UCSD-AML1 (cell line): Measurements from ENCODE around the gene DRICH1.
"Not testable (repeated sequence)": the region's sequence is repeated elsewhere in the genome, so short reads cannot be mapped to it uniquely, and the experiment has no call there.

Experiments used
- DNase-seq: peaks from one replicate; lab custom pipeline; 2025; ENCODE audit not compliant: unreplicated experiment; lab: John Stamatoyannopoulos, UW

The DRICH1 gene

GRCh38 chr22:23603266-23603665, 28.9 kb downstream of the DRICH1 start:
- DNase-seq, result no peak

- DNase-seq, result no peak
Measured at GRCh38 chr22:23598805-23599518, 33.2 kb downstream of the DRICH1 start.

- not testable (repeated sequence) for DNase-seq
Measured at GRCh38 chr22:23597576-23598268, 34.4 kb downstream of the DRICH1 start.

- not testable (repeated sequence) for DNase-seq
Measured at GRCh38 chr22:23595904-23596303, 36.2 kb downstream of the DRICH1 start.

GRCh38 chr22:23591846-23592245, 40.3 kb downstream of the DRICH1 start:
- no peak for DNase-seq

- peak; percentile 70 for DNase-seq
Measured at GRCh38 chr22:23591201-23591791, 40.8 kb downstream of the DRICH1 start.

- DNase-seq, result no peak
Measured at GRCh38 chr22:23583836-23584235, 48.3 kb downstream of the DRICH1 start.

GRCh38 chr22:23583153-23583552, 49.0 kb downstream of the DRICH1 start:
- DNase-seq, result no peak

GRCh38 chr22:23581260-23581650, 50.9 kb downstream of the DRICH1 start:
- DNase-seq, result no peak

GRCh38 chr22:23580576-23581259, 51.4 kb downstream of the DRICH1 start:
- DNase-seq, result peak; percentile 38

GRCh38 chr22:23579870-23580575, 52.1 kb downstream of the DRICH1 start, which contains the start of gene IGLL1:
Gene IGLL1, minus strand, starts transcription at chr22:23580290. Its CDS starts 100 bp downstream, at chr22:23580190.
- DNase-seq, result no peak

GRCh38 chr22:23579280-23579679, 52.8 kb downstream of the DRICH1 start:
- DNase-seq, result no peak

- DNase-seq, result no peak
Measured at GRCh38 chr22:23578306-23578705, 53.8 kb downstream of the DRICH1 start.

- DNase-seq, result no peak
Measured at GRCh38 chr22:23576681-23577080, 55.4 kb downstream of the DRICH1 start.

GRCh38 chr22:23575601-23576000, 56.5 kb downstream of the DRICH1 start:
- DNase-seq, result no peak

GRCh38 chr22:23574877-23575276, 57.2 kb downstream of the DRICH1 start:
- DNase-seq, result no peak

- DNase-seq, result no peak
Measured at GRCh38 chr22:23574371-23574811, 57.7 kb downstream of the DRICH1 start.

GRCh38 chr22:23573701-23574235, 58.4 kb downstream of the DRICH1 start:
- not testable (repeated sequence) for DNase-seq

- DNase-seq, result not testable (repeated sequence)
Measured at GRCh38 chr22:23573106-23573505, 59.0 kb downstream of the DRICH1 start.

- no peak for DNase-seq
Measured at GRCh38 chr22:23571486-23571885, 60.6 kb downstream of the DRICH1 start.
